ENCODE results near the gene MOB3B. TPM values are rescaled to one million over a fixed set of nuclear protein-coding genes. Genes with fewer than 3 reads are reported as not detected.

Gene MOB3B
- total and polyA plus RNA-seq, 2 of the 13 experiments (the other 11 are each of a cell fraction or from before 2014, with no cell fraction given), result 0.03 to 0.09 TPM

DNA sequence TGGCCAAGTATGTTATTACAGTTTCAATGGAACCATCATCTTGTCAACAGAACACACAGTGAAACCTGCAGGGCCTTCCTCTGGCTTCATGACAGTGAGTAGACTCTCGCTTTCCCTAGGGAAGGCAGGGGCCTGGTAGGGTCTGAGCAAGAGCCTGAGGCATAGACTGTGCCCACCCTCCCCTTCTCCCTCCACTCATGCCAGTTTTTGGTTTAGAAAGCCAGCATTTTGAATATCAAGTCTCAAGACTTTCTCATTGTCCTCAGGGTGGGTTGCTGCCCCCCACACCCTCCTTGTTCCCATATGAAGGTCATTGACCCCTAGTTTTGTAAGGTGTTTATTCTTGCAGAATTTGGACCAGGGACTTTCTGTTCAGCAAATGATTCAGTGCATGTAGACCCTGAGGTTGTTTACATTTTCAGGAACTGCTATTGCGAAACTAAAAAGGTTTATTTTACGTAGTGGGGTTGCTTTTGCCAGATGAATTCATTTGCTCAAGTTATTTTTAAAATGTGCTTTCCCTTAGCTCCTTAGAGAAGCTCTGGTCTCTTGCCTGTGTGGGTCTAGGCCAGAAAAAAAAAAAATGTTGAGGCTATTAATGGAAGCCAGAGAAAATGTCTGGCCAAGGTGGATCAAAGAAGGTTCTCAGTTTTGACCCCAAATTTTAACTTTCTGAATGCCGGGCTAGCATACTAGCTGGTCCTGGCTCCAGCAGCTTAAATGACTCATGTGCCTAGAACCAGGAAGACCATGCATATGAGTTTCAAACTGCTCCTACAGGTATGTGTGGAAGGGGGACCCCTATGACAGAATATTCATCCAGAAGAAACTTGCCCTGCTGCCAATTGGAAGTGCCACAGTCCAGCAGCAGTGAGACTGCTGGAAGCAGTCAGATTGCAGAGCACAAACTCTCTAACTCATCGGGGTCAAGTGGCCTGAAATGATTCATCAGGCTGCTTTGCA, 10.1 kb upstream of the MOB3B start (continued):
- TF ChIP-seq ZBTB21 (CRISPR knock-in tag; IDR thresholded peaks at IDR 0.05), result no peak
- TF ChIP-seq, protein P1, sequence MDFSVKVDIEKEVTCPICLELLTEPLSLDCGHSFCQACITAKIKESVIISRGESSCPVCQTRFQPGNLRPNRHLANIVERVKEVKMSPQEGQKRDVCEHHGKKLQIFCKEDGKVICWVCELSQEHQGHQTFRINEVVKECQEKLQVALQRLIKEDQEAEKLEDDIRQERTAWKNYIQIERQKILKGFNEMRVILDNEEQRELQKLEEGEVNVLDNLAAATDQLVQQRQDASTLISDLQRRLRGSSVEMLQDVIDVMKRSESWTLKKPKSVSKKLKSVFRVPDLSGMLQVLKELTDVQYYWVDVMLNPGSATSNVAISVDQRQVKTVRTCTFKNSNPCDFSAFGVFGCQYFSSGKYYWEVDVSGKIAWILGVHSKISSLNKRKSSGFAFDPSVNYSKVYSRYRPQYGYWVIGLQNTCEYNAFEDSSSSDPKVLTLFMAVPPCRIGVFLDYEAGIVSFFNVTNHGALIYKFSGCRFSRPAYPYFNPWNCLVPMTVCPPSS (IDR thresholded peaks at IDR 0.05), result no peak
- TF ChIP-seq ZBTB7B (CRISPR knock-in tag; IDR thresholded peaks at IDR 0.05), result peak; percentile 67
- TF ChIP-seq ZNF331 (CRISPR knock-in tag; IDR thresholded peaks at IDR 0.05), result no peak
- no peak for TF ChIP-seq NKX3-1 (CRISPR knock-in tag; IDR thresholded peaks at IDR 0.05)
- TF ChIP-seq, protein P2, sequence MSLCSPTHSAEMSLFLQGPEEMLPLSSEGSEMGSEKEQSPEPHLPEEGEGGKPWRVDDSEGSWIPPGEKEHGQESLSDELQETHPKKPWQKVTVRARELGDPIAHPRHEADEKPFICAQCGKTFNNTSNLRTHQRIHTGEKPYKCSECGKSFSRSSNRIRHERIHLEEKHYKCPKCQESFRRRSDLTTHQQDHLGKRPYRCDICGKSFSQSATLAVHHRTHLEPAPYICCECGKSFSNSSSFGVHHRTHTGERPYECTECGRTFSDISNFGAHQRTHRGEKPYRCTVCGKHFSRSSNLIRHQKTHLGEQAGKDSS (CRISPR knock-in tag; IDR thresholded peaks at IDR 0.05; ENCODE audit: borderline replicate concordance, low read depth), result no peak
- TF ChIP-seq ZNF570 (CRISPR knock-in tag; IDR thresholded peaks at IDR 0.05; ENCODE audit: borderline replicate concordance), result no peak
- TF ChIP-seq HOXD1 (CRISPR knock-in tag; IDR thresholded peaks at IDR 0.05), result no peak
- TF ChIP-seq, protein P3, sequence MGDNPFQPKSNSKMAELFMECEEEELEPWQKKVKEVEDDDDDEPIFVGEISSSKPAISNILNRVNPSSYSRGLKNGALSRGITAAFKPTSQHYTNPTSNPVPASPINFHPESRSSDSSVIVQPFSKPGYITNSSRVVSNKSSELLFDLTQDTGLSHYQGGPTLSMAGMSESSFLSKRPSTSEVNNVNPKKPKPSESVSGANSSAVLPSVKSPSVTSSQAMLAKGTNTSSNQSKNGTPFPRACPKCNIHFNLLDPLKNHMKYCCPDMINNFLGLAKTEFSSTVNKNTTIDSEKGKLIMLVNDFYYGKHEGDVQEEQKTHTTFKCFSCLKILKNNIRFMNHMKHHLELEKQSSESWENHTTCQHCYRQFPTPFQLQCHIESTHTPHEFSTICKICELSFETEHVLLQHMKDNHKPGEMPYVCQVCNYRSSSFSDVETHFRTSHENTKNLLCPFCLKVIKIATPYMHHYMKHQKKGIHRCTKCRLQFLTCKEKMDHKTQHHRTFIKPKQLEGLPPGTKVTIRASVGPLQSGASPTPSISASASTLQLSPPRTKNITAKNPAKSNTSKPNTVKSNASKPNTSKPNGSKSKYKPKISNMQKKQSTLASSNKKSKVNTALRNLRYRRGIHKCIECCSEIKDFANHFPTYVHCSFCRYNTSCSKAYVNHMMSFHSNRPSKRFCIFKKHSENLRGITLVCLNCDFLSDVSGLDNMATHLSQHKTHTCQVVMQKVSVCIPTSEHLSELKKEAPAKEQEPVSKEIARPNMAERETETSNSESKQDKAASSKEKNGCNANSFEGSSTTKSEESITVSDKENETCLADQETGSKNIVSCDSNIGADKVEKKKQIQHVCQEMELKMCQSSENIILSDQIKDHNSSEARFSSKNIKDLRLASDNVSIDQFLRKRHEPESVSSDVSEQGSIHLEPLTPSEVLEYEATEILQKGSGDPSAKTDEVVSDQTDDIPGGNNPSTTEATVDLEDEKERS (CRISPR knock-in tag; IDR thresholded peaks at IDR 0.05), result peak; percentile 42; the same call in 1 of the 2 replicates
- TF ChIP-seq ZFP41 (CRISPR knock-in tag; IDR thresholded peaks at IDR 0.05; ENCODE audit: borderline replicate concordance), result no peak
- TF ChIP-seq, protein P4, sequence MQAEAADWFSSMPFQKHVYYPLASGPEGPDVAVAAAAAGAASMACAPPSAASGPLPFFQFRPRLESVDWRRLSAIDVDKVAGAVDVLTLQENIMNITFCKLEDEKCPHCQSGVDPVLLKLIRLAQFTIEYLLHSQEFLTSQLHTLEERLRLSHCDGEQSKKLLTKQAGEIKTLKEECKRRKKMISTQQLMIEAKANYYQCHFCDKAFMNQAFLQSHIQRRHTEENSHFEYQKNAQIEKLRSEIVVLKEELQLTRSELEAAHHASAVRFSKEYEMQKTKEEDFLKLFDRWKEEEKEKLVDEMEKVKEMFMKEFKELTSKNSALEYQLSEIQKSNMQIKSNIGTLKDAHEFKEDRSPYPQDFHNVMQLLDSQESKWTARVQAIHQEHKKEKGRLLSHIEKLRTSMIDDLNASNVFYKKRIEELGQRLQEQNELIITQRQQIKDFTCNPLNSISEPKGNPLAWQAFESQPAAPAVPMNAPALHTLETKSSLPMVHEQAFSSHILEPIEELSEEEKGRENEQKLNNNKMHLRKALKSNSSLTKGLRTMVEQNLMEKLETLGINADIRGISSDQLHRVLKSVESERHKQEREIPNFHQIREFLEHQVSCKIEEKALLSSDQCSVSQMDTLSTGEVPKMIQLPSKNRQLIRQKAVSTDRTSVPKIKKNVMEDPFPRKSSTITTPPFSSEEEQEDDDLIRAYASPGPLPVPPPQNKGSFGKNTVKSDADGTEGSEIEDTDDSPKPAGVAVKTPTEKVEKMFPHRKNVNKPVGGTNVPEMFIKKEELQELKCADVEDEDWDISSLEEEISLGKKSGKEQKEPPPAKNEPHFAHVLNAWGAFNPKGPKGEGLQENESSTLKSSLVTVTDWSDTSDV (CRISPR knock-in tag; IDR thresholded peaks at IDR 0.05), result no peak
- peak; percentile 32; the same call in 1 of the 2 replicates for TF ChIP-seq HDAC2 (CRISPR knock-in tag; IDR thresholded peaks at IDR 0.05)
- TF ChIP-seq ZNF282 (IDR thresholded peaks at IDR 0.05; ENCODE audit: partially characterized antibody), result no peak
- no peak for TF ChIP-seq CHCHD3 (CRISPR knock-in tag; IDR thresholded peaks at IDR 0.05)
- TF ChIP-seq TBX2 (CRISPR knock-in tag; IDR thresholded peaks at IDR 0.05; ENCODE audit: borderline replicate concordance), result 0 out of 2 replicates have a peak, but pooled peaks have one; percentile 28
- no peak for TF ChIP-seq HNF4G (IDR thresholded peaks at IDR 0.05; ENCODE audit: borderline replicate concordance, low read depth, low read length)
- TF ChIP-seq HNF4G (CRISPR knock-in tag; IDR thresholded peaks at IDR 0.05; ENCODE audit: borderline replicate concordance, low read depth), result no peak
- TF ChIP-seq HMG20A (CRISPR knock-in tag; IDR thresholded peaks at IDR 0.05; ENCODE audit: borderline replicate concordance), result peak; percentile 56; the same call in 1 of the 2 replicates
- peak in 1 of 2 experiments; percentile 65; a peak in 2 of 4 replicates for TF ChIP-seq EP300 (IDR thresholded peaks at IDR 0.05; ENCODE audit: low read depth in 2 of 2, low read length in 2 of 2)
- TF ChIP-seq EP300 (CRISPR knock-in tag; IDR thresholded peaks at IDR 0.05; ENCODE audit: borderline replicate concordance), result no peak

Data from HepG2 (cell line).